B cell (primary cell): ENCODE results near the gene CYP27C1. TPM values are rescaled to one million over a fixed set of nuclear protein-coding genes. Genes with fewer than 3 reads are reported as not detected.

Source experiments
- ATAC-seq: fragments of 200-7000 bp; cut with Tn5 transposase; one replicate; pipeline ENCODE4 v1.10.0; 2021; ENCODE audit warnings: low read depth, mild to moderate bottlenecking, moderate number of reproducible peaks, moderate library complexity
- CTCF ChIA-PET: fragments of 350-600 bp; sonication (Branson Sonifier 250); formaldehyde crosslinking; loops from one replicate; lab custom pipeline; 2021; ENCODE audit warnings: antibody characterized with exemption, inconsistent platforms; lab: Charles Lee
- POLR2A ChIA-PET: fragments of 350-600 bp; sonication (Branson Sonifier 250); formaldehyde crosslinking; loops from one replicate; lab custom pipeline; 2021; ENCODE audit warnings: antibody characterized with exemption; lab: Charles Lee
- DNase-seq: peaks from one replicate; pipeline ENCODE4 v3.0.0; 2013
- H2AFZ ChIP-seq: 2 replicates; pipeline ENCODE4 v1.6.1; 2012; ENCODE audit warnings: mild to moderate bottlenecking, low read depth, low read length; ENCODE audit not compliant: insufficient read depth, poor library complexity, severe bottlenecking
- H3K27ac ChIP-seq, 2 donors: 1 replicate in 1 of 2; 2 replicates in 1 of 2; pipeline ENCODE4 v1.5.1; 2012 to 2013; ENCODE audit warnings: low read length in 2 of 2, mild to moderate bottlenecking in 2 of 2, moderate library complexity in 1 of 2
- H3K27me3 ChIP-seq, 4 experiments: fragments of 200-600 bp in 1 of 4; sonication (generic) in 1 of 4; replicated peaks in 1 of 4; 1 replicate in 2 of 4; 2 replicates in 2 of 4; pipeline versions ENCODE4 v1.6.1 to v1.7.0; 2013 to 2016; ENCODE audit warnings: low read length in 3 of 4, mild to moderate bottlenecking in 2 of 4, mixed read lengths in 1 of 4, moderate library complexity in 1 of 4; ENCODE audit not compliant: insufficient read depth in 4 of 4, control insufficient read depth in 3 of 4; ENCODE audit errors: control extremely low read depth in 1 of 4
- H3K36me3 ChIP-seq, 2 experiments: replicated peaks in 1 of 2; 1 replicate in 1 of 2; 2 replicates in 1 of 2; pipeline versions ENCODE4 v1.6.1 to v1.7.1; 2013; ENCODE audit warnings: low read length in 1 of 2; ENCODE audit not compliant: insufficient read depth in 2 of 2, control insufficient read depth in 1 of 2; ENCODE audit errors: control extremely low read depth in 1 of 2, extremely low read depth in 1 of 2
- H3K4me1 ChIP-seq, 2 donors: fragments of 200-600 bp in 1 of 2; sonication (generic) in 1 of 2; 1 replicate in 1 of 2; 2 replicates in 1 of 2; pipeline versions ENCODE4 v1.5.1 to v1.6.1; 2013 to 2017; ENCODE audit warnings: low read length in 2 of 2; ENCODE audit not compliant: control insufficient read depth in 2 of 2, insufficient read depth in 2 of 2
- H3K4me2 ChIP-seq: replicated peaks from 2 replicates; pipeline ENCODE3; 2012; ENCODE audit warnings: mild to moderate bottlenecking, low read depth, low read length; ENCODE audit not compliant: poor library complexity, severe bottlenecking
- H3K4me3 ChIP-seq, 5 experiments: fragments of 200-600 bp in 1 of 5; sonication (generic) in 1 of 5; 1 replicate in 3 of 5; 2 replicates in 2 of 5; pipeline versions ENCODE4 v1.5.1 to v1.7.0; 2011 to 2016; ENCODE audit warnings: low read length in 4 of 5, mild to moderate bottlenecking in 4 of 5, low read depth in 2 of 5, control low read depth in 1 of 5, moderate library complexity in 1 of 5; ENCODE audit not compliant: insufficient read depth in 1 of 5; ENCODE audit errors: control extremely low read depth in 1 of 5, extremely low read depth in 1 of 5
- H3K79me2 ChIP-seq: fragments of 200-600 bp; sonication (generic); one replicate; pipeline ENCODE4 v1.6.0; 2016; ENCODE audit warnings: low read length; ENCODE audit not compliant: control insufficient read depth, insufficient read depth
- H3K9ac ChIP-seq: fragments of 200-600 bp; sonication (generic); 2 replicates; pipeline ENCODE4 v1.6.1; 2017; ENCODE audit warnings: mild to moderate bottlenecking, low read length, moderate library complexity
- H3K9me3 ChIP-seq, 3 donors: one replicate each; pipeline versions ENCODE4 v1.6.1 to v1.7.1; 2013; ENCODE audit warnings: low read length in 2 of 3; ENCODE audit not compliant: control insufficient read depth in 2 of 3, insufficient read depth in 1 of 3; ENCODE audit errors: control extremely low read depth in 1 of 3
- H4K20me1 ChIP-seq: 2 replicates; pipeline ENCODE4 v1.6.0; 2012; ENCODE audit warnings: mild to moderate bottlenecking, low read length; ENCODE audit not compliant: insufficient read depth, control insufficient read depth, poor library complexity, severe bottlenecking
- H3K27ac Mint-ChIP-seq: one replicate; pipeline ENCODE4 v1.8.0; 2021; ENCODE audit warnings: mixed read lengths
- H3K27me3 Mint-ChIP-seq: one replicate; pipeline ENCODE4 v1.8.0; 2021; ENCODE audit warnings: mixed read lengths
- H3K4me1 Mint-ChIP-seq: one replicate; pipeline ENCODE4 v1.8.0; 2021; ENCODE audit warnings: mixed read lengths
- H3K4me3 Mint-ChIP-seq: one replicate; pipeline ENCODE4 v1.8.0; 2021; ENCODE audit warnings: mixed read lengths
- H3K9me3 Mint-ChIP-seq: one replicate; pipeline ENCODE4 v1.8.0; 2022; ENCODE audit warnings: mixed read lengths; ENCODE audit not compliant: insufficient read depth
- EZH2 ChIP-seq: IDR thresholded peaks from 2 replicates; pipeline ENCODE4 v1.6.1; 2012; ENCODE audit warnings: borderline replicate concordance, low read depth, mild to moderate bottlenecking, moderate library complexity, low read length; ENCODE audit not compliant: insufficient read depth, poor library complexity, severe bottlenecking
- WGBS: methylation state at CpG from one replicate; pipeline ENCODE4 v1.1.5; 2013; ENCODE audit warnings: missing lambda C conversion rate; ENCODE audit not compliant: insufficient coverage; 5-methylcytosine and 5-hydroxymethylcytosine counted together
- intact Hi-C: fragments of 100-400 bp; cut with micrococcal nuclease; formaldehyde crosslinking; loops from one replicate; pipeline ENCODE4 v1.10.0; 2022
- polyA plus RNA-seq: library from polyadenylated mRNA; depleted of rRNA; stranded (reverse); fragments of >200 nt; gene quantifications from 2 replicates; pipeline ENCODE4 v1.2.3, GENCODE V29; 2012
- total RNA-seq, 2 donors: library from RNA; stranded (reverse); fragments of 120-200 nt in 1 of 2; gene quantifications; 1 replicate in 1 of 2; 2 replicates in 1 of 2; pipeline versions ENCODE4 v1.2.3 to v1.2.4, GENCODE V29; 2013 to 2022
- TF ChIP-seq, protein P1 (sequence below): fragments of 200-600 bp; IDR thresholded peaks from one replicate; pipeline ENCODE4 v1.8.0; 2022; ENCODE audit warnings: antibody characterized with exemption, mild to moderate bottlenecking

CYP27C1 gene
- total and polyA plus RNA-seq, 2 donors (not counting 1 experiment from before 2014, with no cell fraction given) = not detected

DNA sequence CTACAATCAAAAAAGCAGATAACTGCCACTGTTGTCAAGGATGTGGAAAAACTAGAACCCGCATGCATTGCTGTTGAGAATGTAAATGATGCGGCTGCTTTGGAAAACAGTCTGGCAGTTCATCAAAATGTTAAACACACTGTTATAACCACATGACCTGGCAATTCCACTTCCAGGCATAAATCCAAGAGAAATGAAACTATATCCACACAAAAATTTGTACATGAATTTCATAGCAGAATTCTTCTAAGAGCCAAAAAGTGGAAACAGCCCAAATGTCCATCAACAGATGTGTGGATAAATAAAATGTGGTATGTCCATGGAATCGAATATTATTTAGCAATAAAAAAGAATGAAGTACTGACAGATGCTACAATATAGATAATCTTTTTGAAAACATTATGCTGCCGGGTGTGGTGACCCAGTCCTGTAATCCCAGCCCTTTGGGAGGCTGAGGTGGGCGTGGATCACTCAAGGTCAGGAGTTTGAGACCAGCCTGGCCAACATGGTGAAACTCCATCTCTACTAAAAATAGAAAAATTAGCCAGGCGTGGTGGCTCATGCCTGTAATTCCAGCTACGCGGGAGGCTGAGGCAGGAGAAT, 41.8 kb upstream of the CYP27C1 start:
- Histone ChIP-seq H3K79me2 (no peaks in the 10 kb centered on the region), H2AFZ (no peak overlapping the region), H3K36me3 (peaks cover 5 to 44% of the 10 kb centered on the region in 2 experiments), H3K27ac (no peak overlapping the region), H3K4me1 (no peaks in the 10 kb centered on the region), H3K9me3 (no peaks in the 10 kb centered on the region), H3K4me2 (no peak overlapping the region), H4K20me1 (no peaks in the 10 kb centered on the region), H3K9ac (no peak overlapping the region), H3K4me3 (no peak overlapping the region), H3K27me3 (no peaks in the 10 kb centered on the region)
- intact Hi-C loops = no loop called here
- no peak overlapping the region for H3K27ac Mint-ChIP-seq
- no peak for DNase-seq
- no peak for ATAC-seq
- H3K27me3 Mint-ChIP-seq = no peaks in the 10 kb centered on the region
- POLR2A ChIA-PET = no interaction called here
- H3K9me3 Mint-ChIP-seq = no peaks in the 10 kb centered on the region
- CTCF ChIA-PET = no interaction called here
- no peak overlapping the region for H3K4me3 Mint-ChIP-seq
- WGBS = 98% methylated on average over 6 of the region's 8 CpGs
- TF ChIP-seq, protein P1, sequence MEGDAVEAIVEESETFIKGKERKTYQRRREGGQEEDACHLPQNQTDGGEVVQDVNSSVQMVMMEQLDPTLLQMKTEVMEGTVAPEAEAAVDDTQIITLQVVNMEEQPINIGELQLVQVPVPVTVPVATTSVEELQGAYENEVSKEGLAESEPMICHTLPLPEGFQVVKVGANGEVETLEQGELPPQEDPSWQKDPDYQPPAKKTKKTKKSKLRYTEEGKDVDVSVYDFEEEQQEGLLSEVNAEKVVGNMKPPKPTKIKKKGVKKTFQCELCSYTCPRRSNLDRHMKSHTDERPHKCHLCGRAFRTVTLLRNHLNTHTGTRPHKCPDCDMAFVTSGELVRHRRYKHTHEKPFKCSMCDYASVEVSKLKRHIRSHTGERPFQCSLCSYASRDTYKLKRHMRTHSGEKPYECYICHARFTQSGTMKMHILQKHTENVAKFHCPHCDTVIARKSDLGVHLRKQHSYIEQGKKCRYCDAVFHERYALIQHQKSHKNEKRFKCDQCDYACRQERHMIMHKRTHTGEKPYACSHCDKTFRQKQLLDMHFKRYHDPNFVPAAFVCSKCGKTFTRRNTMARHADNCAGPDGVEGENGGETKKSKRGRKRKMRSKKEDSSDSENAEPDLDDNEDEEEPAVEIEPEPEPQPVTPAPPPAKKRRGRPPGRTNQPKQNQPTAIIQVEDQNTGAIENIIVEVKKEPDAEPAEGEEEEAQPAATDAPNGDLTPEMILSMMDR = no peak
- TF ChIP-seq EZH2 = no peak
- H3K4me1 Mint-ChIP-seq = no peaks in the 10 kb centered on the region

DNA sequence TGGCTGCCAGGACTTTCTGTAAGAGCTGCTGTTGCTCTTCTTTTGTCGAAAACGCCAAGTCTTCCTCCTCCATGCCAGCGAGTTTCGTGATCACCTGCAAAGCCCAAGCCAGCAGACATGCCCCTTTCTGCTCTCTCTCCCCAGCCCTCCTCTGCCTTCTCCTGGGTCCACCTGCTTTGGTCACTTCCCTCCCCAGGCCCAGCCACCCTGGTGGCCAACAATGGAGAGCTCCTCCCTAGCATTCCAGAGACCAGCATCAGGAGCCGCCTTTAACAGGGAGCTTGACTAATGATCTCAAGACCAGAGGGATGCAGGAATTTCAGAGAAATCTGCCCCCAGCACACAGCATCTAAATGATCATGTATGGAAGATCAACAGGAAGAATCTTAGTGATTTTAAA, 39.3 kb upstream of the CYP27C1 start:
- Mint-ChIP-seq H3K4me1 (no peaks in the 10 kb centered on the region), H3K27me3 (no peaks in the 10 kb centered on the region), H3K27ac (no peak overlapping the region), H3K4me3 (no peak overlapping the region), H3K9me3 (no peaks in the 10 kb centered on the region)
- Histone ChIP-seq H4K20me1 (no peaks in the 10 kb centered on the region), H3K4me1 (no peaks in the 10 kb centered on the region), H3K79me2 (no peaks in the 10 kb centered on the region), H3K36me3 (peaks cover 5 to 45% of the 10 kb centered on the region in 2 experiments), H3K4me2 (no peak overlapping the region), H3K27ac (no peak overlapping the region), H3K9ac (no peak overlapping the region), H3K4me3 (no peak overlapping the region), H3K9me3 (no peaks in the 10 kb centered on the region), H3K27me3 (no peaks in the 10 kb centered on the region), H2AFZ (no peak overlapping the region)
- no peak for TF ChIP-seq EZH2
- TF ChIP-seq, protein P1 = no peak
- ChIA-PET POLR2A (no interaction called here), CTCF (interaction anchor here (0.5 kb wide), 1 partner anchor 246 kb away, joined by 4 read pairs; no protein-coding TSS in a partner anchor)
- DNase-seq = no peak
- 100% methylated on average over 4 of the region's 5 CpGs for WGBS
- no peak for ATAC-seq
- intact Hi-C loops = no loop called here
